Measurements from ENCODE around the gene ZSWIM6.

Gene ZSWIM6

DNA sequence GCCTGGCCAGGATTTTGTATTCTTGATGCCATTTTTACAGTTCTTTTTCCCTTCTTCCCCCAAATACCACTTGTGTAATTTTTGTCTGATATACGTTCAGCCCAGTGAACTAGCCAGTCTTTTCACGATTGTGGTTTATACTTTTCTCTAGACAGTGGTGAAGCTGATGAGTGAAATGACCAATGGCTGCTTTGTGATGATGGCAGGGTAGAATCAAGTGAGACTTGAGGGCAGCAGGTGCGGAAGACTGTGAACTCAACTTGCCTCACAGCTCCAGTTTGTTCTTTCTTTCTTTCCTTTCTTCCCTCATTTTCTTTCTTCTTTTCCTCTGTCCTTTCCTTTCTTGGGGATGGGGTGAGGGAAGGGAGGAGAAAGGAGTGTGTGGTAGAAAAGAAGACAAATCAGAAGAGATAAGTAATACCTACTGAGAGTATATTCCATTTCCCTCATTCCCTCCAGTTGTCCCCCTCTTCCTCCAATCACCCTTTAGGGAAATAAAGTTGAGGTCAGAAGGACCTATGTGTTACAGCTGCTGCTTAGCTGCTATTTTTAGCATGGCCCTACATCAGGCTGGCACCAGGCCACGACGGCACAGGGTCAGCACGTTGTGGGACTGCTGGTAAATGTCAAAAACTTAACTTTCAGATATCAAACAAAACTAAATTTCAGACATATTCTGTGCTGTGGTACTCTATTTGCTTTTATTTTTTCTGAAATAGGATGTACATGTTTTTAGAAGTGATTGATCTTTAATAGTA lies 12.3 kb downstream of the ZSWIM6 start:
- no peak overlapping the region for H3K9ac ChIP-seq (ENCODE audit: low read length)
- H3K27ac ChIP-seq (ENCODE audit: low read depth, low read length, poor library complexity, severe bottlenecking), result no peak overlapping the region
- H3K9me3 ChIP-seq (ENCODE audit: low read length), result 0 out of 2 replicates have a peak, but pooled peaks cover 2% of the 10 kb centered on the region
- H3K4me3 ChIP-seq (ENCODE audit: low read depth, low read length, poor library complexity, severe bottlenecking), result no peak overlapping the region
- no peak for TF ChIP-seq EZH2 (IDR thresholded peaks at IDR 0.05; ENCODE audit: borderline replicate concordance, low read length)
- TF ChIP-seq, protein P1, sequence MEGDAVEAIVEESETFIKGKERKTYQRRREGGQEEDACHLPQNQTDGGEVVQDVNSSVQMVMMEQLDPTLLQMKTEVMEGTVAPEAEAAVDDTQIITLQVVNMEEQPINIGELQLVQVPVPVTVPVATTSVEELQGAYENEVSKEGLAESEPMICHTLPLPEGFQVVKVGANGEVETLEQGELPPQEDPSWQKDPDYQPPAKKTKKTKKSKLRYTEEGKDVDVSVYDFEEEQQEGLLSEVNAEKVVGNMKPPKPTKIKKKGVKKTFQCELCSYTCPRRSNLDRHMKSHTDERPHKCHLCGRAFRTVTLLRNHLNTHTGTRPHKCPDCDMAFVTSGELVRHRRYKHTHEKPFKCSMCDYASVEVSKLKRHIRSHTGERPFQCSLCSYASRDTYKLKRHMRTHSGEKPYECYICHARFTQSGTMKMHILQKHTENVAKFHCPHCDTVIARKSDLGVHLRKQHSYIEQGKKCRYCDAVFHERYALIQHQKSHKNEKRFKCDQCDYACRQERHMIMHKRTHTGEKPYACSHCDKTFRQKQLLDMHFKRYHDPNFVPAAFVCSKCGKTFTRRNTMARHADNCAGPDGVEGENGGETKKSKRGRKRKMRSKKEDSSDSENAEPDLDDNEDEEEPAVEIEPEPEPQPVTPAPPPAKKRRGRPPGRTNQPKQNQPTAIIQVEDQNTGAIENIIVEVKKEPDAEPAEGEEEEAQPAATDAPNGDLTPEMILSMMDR (IDR thresholded peaks at IDR 0.05; ENCODE audit: low read length), result no peak
- H3F3A ChIP-seq (ENCODE audit: insufficient read depth, low read length), result no peaks in the 10 kb centered on the region
- no peaks in the 10 kb centered on the region for H3K36me3 ChIP-seq (ENCODE audit: insufficient read depth, low read length)
- H3K4me2 ChIP-seq (ENCODE audit: low read length), result no peak overlapping the region
- no peaks in the 10 kb centered on the region for H3K4me1 ChIP-seq (ENCODE audit: insufficient read depth, low read length, severe bottlenecking)
- H3K27me3 ChIP-seq (ENCODE audit: insufficient read depth, low read length), result no peaks in the 10 kb centered on the region
- H4K20me1 ChIP-seq (ENCODE audit: insufficient read depth, low read length), result no peaks in the 10 kb centered on the region
- no peak overlapping the region for H2AFZ ChIP-seq (ENCODE audit: low read length)
- no peaks in the 10 kb centered on the region for H3K9me2 ChIP-seq (ENCODE audit: low read depth, low read length)
- H3K79me2 ChIP-seq (ENCODE audit: insufficient read depth, low read length), result no peaks in the 10 kb centered on the region

DNA sequence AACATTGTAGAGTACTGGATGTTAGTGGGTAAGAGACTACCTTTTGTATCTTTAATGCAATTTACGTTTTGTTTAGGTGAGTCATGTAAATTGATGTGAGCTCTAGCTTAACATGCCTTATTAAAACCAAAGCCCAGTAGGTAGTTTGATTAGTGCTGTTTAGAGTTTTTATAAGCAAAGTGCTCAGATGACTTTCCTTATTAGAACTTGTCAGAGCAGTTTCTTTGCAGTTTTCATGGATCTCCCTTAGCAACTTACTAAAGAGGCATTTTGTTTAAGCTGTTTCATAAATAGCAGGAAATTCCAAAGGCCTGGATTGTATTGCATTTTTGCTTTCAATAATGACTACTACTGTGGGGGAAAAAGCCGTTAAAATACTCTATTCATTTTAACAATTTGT lies 14.5 kb downstream of the ZSWIM6 start:
- Histone ChIP-seq H3K4me3 (ENCODE audit: low read depth, low read length, poor library complexity, severe bottlenecking) (no peak overlapping the region), H3K9me2 (ENCODE audit: low read depth, low read length) (no peaks in the 10 kb centered on the region), H3K4me1 (ENCODE audit: insufficient read depth, low read length, severe bottlenecking) (no peaks in the 10 kb centered on the region), H3K9ac (ENCODE audit: low read length) (no peak overlapping the region), H3K27me3 (ENCODE audit: insufficient read depth, low read length) (no peaks in the 10 kb centered on the region), H3F3A (ENCODE audit: insufficient read depth, low read length) (no peaks in the 10 kb centered on the region), H3K27ac (ENCODE audit: low read depth, low read length, poor library complexity, severe bottlenecking) (no peak overlapping the region), H3K4me2 (ENCODE audit: low read length) (no peak overlapping the region), H3K36me3 (ENCODE audit: insufficient read depth, low read length) (no peaks in the 10 kb centered on the region), H4K20me1 (ENCODE audit: insufficient read depth, low read length) (no peaks in the 10 kb centered on the region), H2AFZ (ENCODE audit: low read length) (no peak overlapping the region), H3K79me2 (ENCODE audit: insufficient read depth, low read length) (no peaks in the 10 kb centered on the region), H3K9me3 (ENCODE audit: low read length) (0 out of 2 replicates have a peak, but pooled peaks cover 2% of the 10 kb centered on the region)
- TF ChIP-seq, protein P1 (IDR thresholded peaks at IDR 0.05; ENCODE audit: low read length), result no peak
- TF ChIP-seq EZH2 (IDR thresholded peaks at IDR 0.05; ENCODE audit: borderline replicate concordance, low read length), result no peak

DNA sequence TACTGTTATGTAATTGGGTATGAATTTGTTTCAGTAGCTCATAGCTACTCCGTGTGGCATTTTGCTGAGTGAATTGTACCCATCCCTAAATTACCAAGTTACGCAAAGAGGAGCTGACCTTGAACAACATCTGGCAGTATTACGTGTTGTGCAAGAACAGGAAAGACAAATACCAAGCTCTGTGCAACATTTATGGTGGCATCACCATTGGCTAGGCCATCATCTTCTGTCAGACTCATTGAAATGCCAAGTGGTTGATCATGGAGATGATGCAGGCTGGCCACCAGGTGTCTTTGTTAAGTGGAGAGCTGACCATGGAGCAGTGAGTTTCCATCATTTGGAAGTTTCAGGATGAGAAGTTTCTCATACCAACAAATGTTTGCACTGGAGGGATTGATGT lies 15.0 kb downstream of the ZSWIM6 start:
- H3K36me3 ChIP-seq (ENCODE audit: insufficient read depth, low read length), result no peaks in the 10 kb centered on the region
- TF ChIP-seq EZH2 (IDR thresholded peaks at IDR 0.05; ENCODE audit: borderline replicate concordance, low read length), result no peak
- TF ChIP-seq, protein P1 (IDR thresholded peaks at IDR 0.05; ENCODE audit: low read length), result no peak
- no peaks in the 10 kb centered on the region for H3K4me1 ChIP-seq (ENCODE audit: insufficient read depth, low read length, severe bottlenecking)
- no peak overlapping the region for H2AFZ ChIP-seq (ENCODE audit: low read length)
- no peaks in the 10 kb centered on the region for H3F3A ChIP-seq (ENCODE audit: insufficient read depth, low read length)
- H4K20me1 ChIP-seq (ENCODE audit: insufficient read depth, low read length), result no peaks in the 10 kb centered on the region
- H3K9me2 ChIP-seq (ENCODE audit: low read depth, low read length), result no peaks in the 10 kb centered on the region
- H3K79me2 ChIP-seq (ENCODE audit: insufficient read depth, low read length), result no peaks in the 10 kb centered on the region
- H3K4me2 ChIP-seq (ENCODE audit: low read length), result no peak overlapping the region
- H3K27me3 ChIP-seq (ENCODE audit: insufficient read depth, low read length), result no peaks in the 10 kb centered on the region
- H3K9ac ChIP-seq (ENCODE audit: low read length), result no peak overlapping the region
- no peak overlapping the region for H3K4me3 ChIP-seq (ENCODE audit: low read depth, low read length, poor library complexity, severe bottlenecking)
- H3K27ac ChIP-seq (ENCODE audit: low read depth, low read length, poor library complexity, severe bottlenecking), result no peak overlapping the region
- 0 out of 2 replicates have a peak, but pooled peaks cover 2% of the 10 kb centered on the region for H3K9me3 ChIP-seq (ENCODE audit: low read length)
